Measurements from ENCODE around the gene C17orf113.
A peak's percentile ranks its signal among the peaks of the same experiment; 100 is the strongest.
"Not testable (repeated sequence)": the region's sequence is repeated elsewhere in the genome, so short reads cannot be mapped to it uniquely, and the experiment has no call there.

Gene C17orf113

DNA sequence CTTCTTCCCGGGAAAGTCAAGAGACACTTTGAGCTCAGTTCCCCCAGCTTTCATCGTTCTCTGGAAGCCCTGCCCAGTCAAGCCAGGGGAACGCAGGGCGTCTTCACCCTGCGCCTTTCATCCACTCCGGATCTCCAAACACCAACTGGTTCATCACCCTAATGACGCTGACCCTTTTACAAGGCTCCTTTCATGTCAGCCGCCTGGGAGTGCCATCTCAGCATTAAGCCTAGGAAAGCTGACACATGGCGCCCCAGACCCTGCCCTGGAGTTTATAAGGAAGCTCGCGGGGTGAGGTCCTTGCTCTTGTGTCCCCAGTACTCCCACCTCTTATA is 32.6 kb downstream of the C17orf113 start:
- H3K79me2 ChIP-seq (ENCODE audit: insufficient read depth, low read length), result peaks cover 75% of the 10 kb centered on the region
- peak overlapping the region; percentile 88 for H2AFZ ChIP-seq (ENCODE audit: low read depth, low read length)
- peak overlapping the region; percentile 95 for H3K4me2 ChIP-seq (ENCODE audit: insufficient read depth, low read length)
- peak overlapping the region; percentile 93 for H3K27ac ChIP-seq (ENCODE audit: low read length)
- peaks cover 63% of the 10 kb centered on the region for H3K4me1 ChIP-seq (ENCODE audit: insufficient read depth, low read length)
- 0 out of 3 replicates have a peak, but pooled peaks have one; percentile 1 for ATAC-seq (ENCODE audit: insufficient read depth, low read depth)
- H4K20me1 ChIP-seq (ENCODE audit: insufficient read depth, low read length), result peaks cover 8% of the 10 kb centered on the region; the same call in 1 of the 2 replicates
- H3K27me3 ChIP-seq (ENCODE audit: insufficient read depth, low read length, poor library complexity), result no peaks in the 10 kb centered on the region
- peaks cover 12% of the 10 kb centered on the region for H3K36me3 ChIP-seq (ENCODE audit: insufficient read depth, low read length)
- TF ChIP-seq EZH2 (IDR thresholded peaks at IDR 0.05; ENCODE audit: borderline replicate concordance, low read depth, low read length, severe bottlenecking), result no peak
- TF ChIP-seq, protein P1, sequence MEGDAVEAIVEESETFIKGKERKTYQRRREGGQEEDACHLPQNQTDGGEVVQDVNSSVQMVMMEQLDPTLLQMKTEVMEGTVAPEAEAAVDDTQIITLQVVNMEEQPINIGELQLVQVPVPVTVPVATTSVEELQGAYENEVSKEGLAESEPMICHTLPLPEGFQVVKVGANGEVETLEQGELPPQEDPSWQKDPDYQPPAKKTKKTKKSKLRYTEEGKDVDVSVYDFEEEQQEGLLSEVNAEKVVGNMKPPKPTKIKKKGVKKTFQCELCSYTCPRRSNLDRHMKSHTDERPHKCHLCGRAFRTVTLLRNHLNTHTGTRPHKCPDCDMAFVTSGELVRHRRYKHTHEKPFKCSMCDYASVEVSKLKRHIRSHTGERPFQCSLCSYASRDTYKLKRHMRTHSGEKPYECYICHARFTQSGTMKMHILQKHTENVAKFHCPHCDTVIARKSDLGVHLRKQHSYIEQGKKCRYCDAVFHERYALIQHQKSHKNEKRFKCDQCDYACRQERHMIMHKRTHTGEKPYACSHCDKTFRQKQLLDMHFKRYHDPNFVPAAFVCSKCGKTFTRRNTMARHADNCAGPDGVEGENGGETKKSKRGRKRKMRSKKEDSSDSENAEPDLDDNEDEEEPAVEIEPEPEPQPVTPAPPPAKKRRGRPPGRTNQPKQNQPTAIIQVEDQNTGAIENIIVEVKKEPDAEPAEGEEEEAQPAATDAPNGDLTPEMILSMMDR (IDR thresholded peaks at IDR 0.05; ENCODE audit: borderline replicate concordance, extremely low read depth, low read length, poor library complexity, severe bottlenecking), result no peak
- peak overlapping the region; percentile 87 to 91; a peak in 3 of 4 replicates for H3K4me3 ChIP-seq (ENCODE audit: low read depth in 1 of 2, low read length in 2 of 2)
- no peaks in the 10 kb centered on the region for H3K9me3 ChIP-seq (ENCODE audit: insufficient read depth, low read length, severe bottlenecking)
- H3K9ac ChIP-seq (ENCODE audit: low read depth, low read length), result peak overlapping the region; percentile 81
- no peak for DNase-seq

DNA sequence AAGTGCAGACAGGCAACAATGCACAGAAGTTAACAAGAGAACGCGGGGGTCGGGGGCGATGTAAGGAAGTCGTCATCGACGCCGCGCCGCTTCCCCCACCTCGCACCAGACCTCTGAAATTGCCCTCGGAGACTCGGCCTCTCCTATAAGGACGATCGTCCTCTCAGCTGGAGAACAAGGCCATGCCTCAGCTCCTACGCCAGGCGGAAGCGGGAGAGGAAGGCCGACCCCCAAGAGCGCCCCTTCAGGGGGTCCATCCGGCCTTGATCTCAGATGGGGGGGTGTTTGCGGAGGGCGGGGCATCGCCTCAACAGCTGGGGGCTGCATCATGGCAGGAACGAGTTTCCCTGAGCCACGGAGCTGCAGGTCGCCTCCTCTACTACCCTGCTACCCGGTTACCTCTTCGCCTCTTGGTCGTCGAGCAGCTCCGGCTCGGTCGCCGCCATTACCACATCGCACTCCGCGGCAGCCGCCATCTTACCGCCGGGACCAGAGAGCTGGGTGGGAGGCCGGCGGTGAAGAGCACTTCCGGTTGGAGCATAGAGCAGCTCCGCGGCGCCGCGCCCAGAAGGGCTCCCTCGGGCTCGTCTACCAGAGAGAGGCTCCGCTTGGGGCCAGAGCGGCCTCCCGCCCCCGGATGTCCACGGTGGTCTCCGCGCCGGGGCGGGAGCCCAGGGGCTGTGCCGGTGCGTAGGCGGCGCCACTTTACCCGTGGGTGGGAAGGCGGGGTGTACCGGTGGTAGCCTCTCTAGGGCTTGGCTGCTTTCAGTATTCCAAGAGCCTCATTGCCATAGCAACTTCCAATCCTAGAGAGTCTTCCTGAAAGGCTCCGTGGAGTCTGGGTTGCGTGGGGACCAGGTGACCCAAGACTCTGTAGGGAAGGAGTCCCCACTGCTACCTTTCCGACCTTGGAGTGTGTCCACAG is 33.2 kb downstream of the C17orf113 start, which contains the start of gene DNAJC7:
DNAJC7 (minus strand) TSS at position 499 of the 925 bp plus-strand sequence; CDS start at position 476, 23 bp downstream.
- peak within 1 kb of the TSS; percentile 87 to 91 for H3K4me3 ChIP-seq (ENCODE audit: low read depth in 1 of 2, low read length in 2 of 2)
- peak; percentile 90 for ATAC-seq (ENCODE audit: insufficient read depth, low read depth)
- TF ChIP-seq, protein P1 (IDR thresholded peaks at IDR 0.05; ENCODE audit: borderline replicate concordance, extremely low read depth, low read length, poor library complexity, severe bottlenecking), result peak; percentile 25
- TF ChIP-seq EZH2 (IDR thresholded peaks at IDR 0.05; ENCODE audit: borderline replicate concordance, low read depth, low read length, severe bottlenecking), result no peak
- peak; percentile 93 for DNase-seq
- no peaks in the 10 kb centered on the region for H3K27me3 ChIP-seq (ENCODE audit: insufficient read depth, low read length, poor library complexity)
- H3K9ac ChIP-seq (ENCODE audit: low read depth, low read length), result peak within 1 kb of the TSS; percentile 81
- H3K36me3 ChIP-seq (ENCODE audit: insufficient read depth, low read length), result peaks cover 6% of the 10 kb centered on the region
- peaks cover 60% of the 10 kb centered on the region for H3K4me1 ChIP-seq (ENCODE audit: insufficient read depth, low read length)
- peaks cover 10% of the 10 kb centered on the region; the same call in 1 of the 2 replicates for H4K20me1 ChIP-seq (ENCODE audit: insufficient read depth, low read length)
- H3K4me2 ChIP-seq (ENCODE audit: insufficient read depth, low read length), result peak within 1 kb of the TSS; percentile 95
- peak within 1 kb of the TSS; percentile 93 for H3K27ac ChIP-seq (ENCODE audit: low read length)
- peak within 1 kb of the TSS; percentile 88 for H2AFZ ChIP-seq (ENCODE audit: low read depth, low read length)
- peaks cover 81% of the 10 kb centered on the region for H3K79me2 ChIP-seq (ENCODE audit: insufficient read depth, low read length)
- H3K9me3 ChIP-seq (ENCODE audit: insufficient read depth, low read length, severe bottlenecking), result no peaks in the 10 kb centered on the region

DNA sequence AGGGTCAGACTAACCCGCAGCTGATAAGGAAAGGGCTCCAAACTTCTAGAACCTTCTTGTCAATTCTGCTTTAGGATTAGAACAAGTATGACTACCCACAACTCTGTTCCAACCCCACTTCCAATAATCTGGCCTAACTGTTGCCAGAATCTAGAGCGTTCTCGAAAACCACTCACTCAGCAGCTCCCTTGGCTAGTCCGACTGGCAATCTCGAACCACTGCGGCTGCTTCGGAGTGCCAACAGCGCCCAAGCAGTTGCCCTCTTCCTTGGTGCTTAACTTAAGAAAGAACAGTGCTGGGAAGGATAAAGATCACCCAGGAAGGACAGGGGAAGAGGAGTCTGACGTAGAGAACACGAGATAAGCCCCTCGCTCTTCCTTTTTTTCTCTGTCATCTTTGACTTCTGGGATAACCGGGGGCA is 34.0 kb downstream of the C17orf113 start:
- TF ChIP-seq, protein P1 (IDR thresholded peaks at IDR 0.05; ENCODE audit: borderline replicate concordance, extremely low read depth, low read length, poor library complexity, severe bottlenecking), result no peak
- TF ChIP-seq EZH2 (IDR thresholded peaks at IDR 0.05; ENCODE audit: borderline replicate concordance, low read depth, low read length, severe bottlenecking), result no peak
- DNase-seq (peak; percentile 31), ATAC-seq (ENCODE audit: insufficient read depth, low read depth) (no peak)
- Histone ChIP-seq H3K4me3 (ENCODE audit: low read depth in 1 of 2, low read length in 2 of 2) (peak overlapping the region; percentile 87 to 91), H3K4me2 (ENCODE audit: insufficient read depth, low read length) (peak overlapping the region; percentile 95), H4K20me1 (ENCODE audit: insufficient read depth, low read length) (peaks cover 16% of the 10 kb centered on the region; the same call in 1 of the 2 replicates), H3K9ac (ENCODE audit: low read depth, low read length) (peak overlapping the region; percentile 81), H2AFZ (ENCODE audit: low read depth, low read length) (peak overlapping the region; percentile 88), H3K4me1 (ENCODE audit: insufficient read depth, low read length) (peaks cover 57% of the 10 kb centered on the region), H3K79me2 (ENCODE audit: insufficient read depth, low read length) (peaks cover 85% of the 10 kb centered on the region), H3K36me3 (ENCODE audit: insufficient read depth, low read length) (peaks cover 4% of the 10 kb centered on the region), H3K27me3 (ENCODE audit: insufficient read depth, low read length, poor library complexity) (no peaks in the 10 kb centered on the region), H3K9me3 (ENCODE audit: insufficient read depth, low read length, severe bottlenecking) (no peaks in the 10 kb centered on the region), H3K27ac (ENCODE audit: low read length) (peak overlapping the region; percentile 93)

DNA sequence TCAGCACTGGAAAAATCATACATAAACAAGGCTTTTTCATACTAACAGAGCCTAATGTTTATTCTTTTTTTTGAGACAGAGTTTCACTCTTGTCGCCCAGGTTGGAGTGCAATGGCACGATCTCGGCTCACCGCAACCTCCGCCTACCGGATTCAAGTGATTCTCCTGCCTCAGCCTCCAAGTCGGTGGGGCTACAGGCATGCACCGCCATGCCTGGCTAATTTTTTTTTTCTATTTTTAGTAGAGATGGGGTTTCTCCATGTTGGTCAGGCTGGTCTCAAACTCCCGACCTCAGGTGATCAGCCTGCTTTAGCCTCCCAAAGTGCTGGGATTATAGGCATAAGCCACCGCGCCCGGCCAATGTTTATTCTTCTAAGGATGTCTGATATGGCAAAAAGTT is 36.7 kb downstream of the C17orf113 start:
- not testable (repeated sequence) for H2AFZ ChIP-seq (ENCODE audit: low read depth, low read length); H3K9ac ChIP-seq (ENCODE audit: low read depth, low read length); H3K4me3 ChIP-seq (ENCODE audit: low read depth in 1 of 2, low read length in 2 of 2); ATAC-seq (ENCODE audit: insufficient read depth, low read depth); DNase-seq; H3K9me3 ChIP-seq (ENCODE audit: insufficient read depth, low read length, severe bottlenecking); H3K27ac ChIP-seq (ENCODE audit: low read length); H3K27me3 ChIP-seq (ENCODE audit: insufficient read depth, low read length, poor library complexity)
- Histone ChIP-seq H3K4me1 (ENCODE audit: insufficient read depth, low read length) (peaks cover 35% of the 10 kb centered on the region), H3K79me2 (ENCODE audit: insufficient read depth, low read length) (peaks cover 96% of the 10 kb centered on the region), H4K20me1 (ENCODE audit: insufficient read depth, low read length) (peaks cover 36% of the 10 kb centered on the region), H3K36me3 (ENCODE audit: insufficient read depth, low read length) (peaks cover 13% of the 10 kb centered on the region), H3K4me2 (ENCODE audit: insufficient read depth, low read length) (peak overlapping the region; percentile 7; the same call in 1 of the 2 replicates)

DNA sequence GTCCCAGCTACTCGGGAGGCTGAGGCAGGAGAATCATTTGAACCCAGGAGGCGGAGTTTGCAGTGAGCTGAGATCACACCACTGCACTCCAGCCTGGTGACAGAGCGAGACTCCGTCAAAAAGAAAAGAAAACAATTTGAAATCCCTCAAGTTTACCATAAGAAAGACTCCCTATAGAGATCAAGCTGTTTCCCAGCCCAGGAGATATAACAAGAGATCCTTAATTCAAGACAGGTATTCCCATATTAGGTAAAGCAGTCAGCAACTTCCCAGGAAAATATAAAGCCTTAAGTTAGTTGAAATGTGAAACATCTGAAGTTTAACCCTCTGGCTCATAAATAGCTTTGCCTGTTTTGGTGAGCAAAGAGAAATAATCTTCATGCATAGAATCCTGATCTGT is 38.0 kb downstream of the C17orf113 start:
- not testable (repeated sequence) for H2AFZ ChIP-seq (ENCODE audit: low read depth, low read length); H3K4me2 ChIP-seq (ENCODE audit: insufficient read depth, low read length); ATAC-seq (ENCODE audit: insufficient read depth, low read depth); H3K4me3 ChIP-seq (ENCODE audit: low read depth in 1 of 2, low read length in 2 of 2); H3K9me3 ChIP-seq (ENCODE audit: insufficient read depth, low read length, severe bottlenecking); H3K9ac ChIP-seq (ENCODE audit: low read depth, low read length); H3K27me3 ChIP-seq (ENCODE audit: insufficient read depth, low read length, poor library complexity); H3K27ac ChIP-seq (ENCODE audit: low read length); DNase-seq
- Histone ChIP-seq H3K4me1 (ENCODE audit: insufficient read depth, low read length) (peaks cover 25% of the 10 kb centered on the region), H4K20me1 (ENCODE audit: insufficient read depth, low read length) (peaks cover 37% of the 10 kb centered on the region), H3K79me2 (ENCODE audit: insufficient read depth, low read length) (peaks cover 98% of the 10 kb centered on the region), H3K36me3 (ENCODE audit: insufficient read depth, low read length) (peaks cover 13% of the 10 kb centered on the region)
